Spleen (tissue), 7 donors: ENCODE data around the gene RAPGEF3.

Source experiments
- CTCF ChIP-seq, 11 experiments: fragments of 200-600 bp in 7 of 11; fragments of 450-650 bp in 4 of 11; sonication (generic) in 4 of 11; IDR thresholded peaks in 8 of 11; conservative IDR thresholded peaks in 3 of 11; 1 replicate in 7 of 11; 2 replicates in 4 of 11; pipeline versions ENCODE4 v1.4.0 to v1.8.0; 2016 to 2021; ENCODE audit warnings: antibody characterized with exemption in 11 of 11, inconsistent platforms in 4 of 11, mild to moderate bottlenecking in 1 of 11
- POLR2AphosphoS5 ChIP-seq, 3 donors: sonication (generic); formaldehyde crosslinking; IDR thresholded peaks; one replicate each; pipeline ENCODE4 v1.5.1; 2017; ENCODE audit warnings: antibody characterized with exemption in 3 of 3
- donor health status: DM: no; HTN: no; CAD: no; lungs with moderate emphysema.
- donor health status: DM: no; HTN: no; CAD: no.
- donor health status: DM: no; HTN: no; CAD: no.

GRCh38 chr12:47778881-47779280 lies 20.2 kb upstream of the RAPGEF3 start:
- TF ChIP-seq CTCF (IDR thresholded peaks at IDR 0.05 in 8 of 11, conservative IDR thresholded peaks at IDR 0.05 in 3 of 11) (no peak), POLR2AphosphoS5 (IDR thresholded peaks at IDR 0.05) (peak in 1 of 3 donors; percentile 55)
